Testis (tissue), 3 donors: Measurements from ENCODE around the gene KLHL40. TPM values are rescaled to one million over a fixed set of nuclear protein-coding genes. Genes with fewer than 3 reads are reported as not detected.
A peak's percentile ranks its signal among the peaks of the same experiment; 100 is the strongest.

Experiments used
- DNase-seq: peaks from one replicate; pipeline ENCODE4 v3.0.0-alpha.2; 2019
- H3K27ac ChIP-seq, 2 donors: fragments of 200-600 bp; sonication (generic); one replicate each; pipeline ENCODE4 v1.5.1; 2019
- H3K27me3 ChIP-seq: fragments of 200-600 bp; sonication (generic); one replicate; pipeline ENCODE4 v1.5.1; 2019
- H3K36me3 ChIP-seq: fragments of 200-600 bp; sonication (generic); one replicate; pipeline ENCODE4 v1.5.1; 2017; ENCODE audit warnings: low read depth; ENCODE audit errors: missing control alignments
- H3K4me1 ChIP-seq: fragments of 200-600 bp; sonication (generic); one replicate; pipeline ENCODE4 v1.5.1; 2019
- H3K4me3 ChIP-seq, 2 donors: fragments of 200-600 bp; sonication (generic); one replicate each; pipeline ENCODE4 v1.5.1; 2017 to 2019
- H3K9me3 ChIP-seq: fragments of 200-600 bp; sonication (generic); one replicate; pipeline ENCODE4 v1.5.1; 2017
- CTCF ChIP-seq, 3 experiments: fragments of 450-650 bp in 2 of 3; fragments of 200-600 bp in 1 of 3; sonication (generic) in 1 of 3; IDR thresholded peaks; one replicate each; pipeline ENCODE4 v1.5.1; 2016 to 2019; ENCODE audit warnings: antibody characterized with exemption in 3 of 3, mild to moderate bottlenecking in 2 of 3, moderate library complexity in 1 of 3
- POLR2A ChIP-seq: fragments of 450-650 bp; IDR thresholded peaks from one replicate; pipeline ENCODE4 v1.6.1; 2017; ENCODE audit warnings: antibody characterized with exemption, mild to moderate bottlenecking, moderate library complexity
- WGBS, 2 donors: methylation state at CpG; one replicate each; pipeline ENCODE4 v1.1.5; 2018; 5-methylcytosine and 5-hydroxymethylcytosine counted together
- intact Hi-C: fragments of 100-400 bp; cut with DNase I; formaldehyde crosslinking; loops from one replicate; pipeline ENCODE4 v1.15.1; 2023; ENCODE audit warnings: low total_unique reads
- polyA plus RNA-seq: library from polyadenylated mRNA; stranded (reverse); fragments of 350-450 nt; fragmentation: Illumina TruSeq; extraction: RNeasy Lipid Tissue Mini Kit (QIAGEN cat#74804); gene quantifications from one replicate; pipeline ENCODE4 v1.2.3, GENCODE V29; 2014; ENCODE audit warnings: low read depth, low replicate concordance; ENCODE audit not compliant: insufficient read depth
- total RNA-seq, 2 donors: library from RNA; depleted of rRNA; stranded (reverse); fragments of >200 nt; gene quantifications; one replicate each; pipeline ENCODE4 v1.2.3, GENCODE V29; 2016

The KLHL40 gene
- total and polyA plus RNA-seq, 3 donors from 2014 or later: 0.62 to 3.2 (median 3.1) TPM

- no peaks in the 10 kb centered on the region for H3K9me3 ChIP-seq
- no peaks in the 10 kb centered on the region for H3K27me3 ChIP-seq
- intact Hi-C loops: no loop called here
- H3K4me3 ChIP-seq: no peak overlapping the region
- 51 to 64% methylated on average over 8 of the region's 8 CpGs for WGBS, 2 donors
- no peaks in the 10 kb centered on the region for H3K36me3 ChIP-seq
- DNase-seq: no peak
- no peak overlapping the region for H3K27ac ChIP-seq
- H3K4me1 ChIP-seq: peaks cover 17% of the 10 kb centered on the region
- TF ChIP-seq CTCF (IDR thresholded peaks at IDR 0.05) (no peak), POLR2A (no peak)
Observed at GRCh38 chr3:42735019-42735418, 49.7 kb downstream of the KLHL40 start.

GRCh38 chr3:42735615-42736014 lies 50.3 kb downstream of the KLHL40 start:
- no peaks in the 10 kb centered on the region for H3K9me3 ChIP-seq
- H3K4me1 ChIP-seq: peaks cover 18% of the 10 kb centered on the region
- no peaks in the 10 kb centered on the region for H3K36me3 ChIP-seq
- H3K27me3 ChIP-seq: no peaks in the 10 kb centered on the region
- H3K27ac ChIP-seq: no peak overlapping the region
- intact Hi-C loops: no loop called here
- DNase-seq: no peak
- TF ChIP-seq POLR2A (no peak), CTCF (IDR thresholded peaks at IDR 0.05) (no peak)
- 96 to 100% methylated on average over 5 to 12 of the region's 12 CpGs for WGBS, 2 donors
- no peak overlapping the region for H3K4me3 ChIP-seq

GRCh38 chr3:42736081-42736480 lies 50.7 kb downstream of the KLHL40 start:
- no peak for DNase-seq
- H3K4me3 ChIP-seq: no peak overlapping the region
- no peak for TF ChIP-seq POLR2A
- no peak for TF ChIP-seq CTCF (IDR thresholded peaks at IDR 0.05)
- peaks cover 18% of the 10 kb centered on the region for H3K4me1 ChIP-seq
- no peaks in the 10 kb centered on the region for H3K27me3 ChIP-seq
- 38% methylated on average over 1 of the region's 1 CpG; no CpG with 5 or more reads in 1 of the 2 donors for WGBS, 2 donors
- H3K36me3 ChIP-seq: no peaks in the 10 kb centered on the region
- H3K9me3 ChIP-seq: no peaks in the 10 kb centered on the region
- H3K27ac ChIP-seq: no peak overlapping the region
- intact Hi-C loops: no loop called here

- DNase-seq: no peak
- H3K27me3 ChIP-seq: no peaks in the 10 kb centered on the region
- no peak for TF ChIP-seq CTCF (IDR thresholded peaks at IDR 0.05)
- no peak for TF ChIP-seq POLR2A
- intact Hi-C loops: no loop called here
- H3K9me3 ChIP-seq: no peaks in the 10 kb centered on the region
- no peak overlapping the region for H3K4me3 ChIP-seq
- WGBS, 2 donors: 90 to 94% methylated on average over 5 to 6 of the region's 6 CpGs
- peaks cover 18% of the 10 kb centered on the region for H3K4me1 ChIP-seq
- no peak overlapping the region for H3K27ac ChIP-seq
- no peaks in the 10 kb centered on the region for H3K36me3 ChIP-seq
Observed at GRCh38 chr3:42736531-42736930, 51.2 kb downstream of the KLHL40 start.

GRCh38 chr3:42739401-42740158 lies 54.2 kb downstream of the KLHL40 start:
- Histone ChIP-seq H3K4me3 (no peak overlapping the region), H3K36me3 (no peaks in the 10 kb centered on the region), H3K4me1 (peaks cover 10% of the 10 kb centered on the region), H3K9me3 (no peaks in the 10 kb centered on the region), H3K27me3 (no peaks in the 10 kb centered on the region), H3K27ac (peak overlapping the region in 1 of 2 donors; percentile 11)
- peak; percentile 85 for DNase-seq
- intact Hi-C loops: no loop called here
- TF ChIP-seq POLR2A (no peak), CTCF (IDR thresholded peaks at IDR 0.05) (no peak)
- 69 to 78% methylated on average over 9 to 12 of the region's 12 CpGs for WGBS, 2 donors
